ENCODE measurements around the gene FOXJ3. TPM values are rescaled to one million over a fixed set of nuclear protein-coding genes. Genes with fewer than 3 reads are reported as not detected.

Gene FOXJ3
- total and polyA plus RNA-seq, 4 donors: 5.3 to 16.8 (median 12.4) TPM

DNA sequence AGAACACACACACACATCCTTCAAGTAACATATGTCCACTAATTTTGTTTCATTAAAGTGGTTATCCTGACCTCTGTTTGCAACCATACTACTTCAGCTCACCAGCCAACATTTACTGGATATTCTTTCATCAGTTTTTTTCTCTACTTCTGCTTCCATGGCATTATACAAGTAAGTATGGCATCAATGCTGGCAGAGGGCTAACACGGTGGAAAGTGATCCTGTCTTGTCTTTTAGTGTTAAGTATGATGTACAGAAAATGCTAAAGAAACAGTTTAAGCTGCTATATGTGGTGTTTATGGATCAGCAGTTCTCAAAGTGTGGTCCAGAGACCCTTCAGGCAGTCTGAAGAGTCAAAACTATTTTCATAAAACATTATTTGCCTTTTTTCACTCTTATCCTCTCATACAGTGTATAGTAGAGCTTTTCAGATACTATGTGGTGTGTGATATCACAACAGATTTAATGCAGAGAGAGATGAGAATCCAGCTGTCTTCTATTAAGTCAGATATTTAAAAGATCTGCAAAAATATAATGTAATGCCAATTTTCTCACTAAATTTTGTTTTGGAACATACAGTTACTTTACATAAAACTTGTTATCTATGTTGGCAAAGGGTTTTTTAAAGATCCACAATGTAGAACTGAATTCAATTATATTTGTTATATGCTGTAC lies 46.6 kb downstream of the FOXJ3 start:
- DNase-seq (ENCODE audit: low spot score): no peak
- Histone ChIP-seq H3K4me1 (ENCODE audit: control insufficient read depth in 4 of 4, insufficient read depth in 4 of 4, low read length in 3 of 4) (no peaks in the 10 kb centered on the region), H3K4me3 (ENCODE audit: low read depth in 1 of 3, low read length in 3 of 3) (no peak overlapping the region), H3K27ac (ENCODE audit: low read depth in 1 of 2, low read length in 2 of 2) (no peak overlapping the region), H3K9ac (ENCODE audit: low read depth in 1 of 2, low read length in 2 of 2) (no peak overlapping the region), H3K36me3 (ENCODE audit: control insufficient read depth in 4 of 4, insufficient read depth in 3 of 4, low read depth in 1 of 4, low read length in 3 of 4) (no peaks in the 10 kb centered on the region), H3K27me3 (ENCODE audit: control insufficient read depth in 4 of 4, insufficient read depth in 4 of 4, low read length in 3 of 4) (no peaks in the 10 kb centered on the region), H3K9me3 (ENCODE audit: control insufficient read depth in 4 of 4, low read length in 3 of 4) (no peaks in the 10 kb centered on the region)
- no peak for TF ChIP-seq CTCF (IDR thresholded peaks at IDR 0.05; ENCODE audit: low read depth, low read length, missing input control)
- WGBS: 83% methylated on average over 1 of the region's 1 CpG

DNA sequence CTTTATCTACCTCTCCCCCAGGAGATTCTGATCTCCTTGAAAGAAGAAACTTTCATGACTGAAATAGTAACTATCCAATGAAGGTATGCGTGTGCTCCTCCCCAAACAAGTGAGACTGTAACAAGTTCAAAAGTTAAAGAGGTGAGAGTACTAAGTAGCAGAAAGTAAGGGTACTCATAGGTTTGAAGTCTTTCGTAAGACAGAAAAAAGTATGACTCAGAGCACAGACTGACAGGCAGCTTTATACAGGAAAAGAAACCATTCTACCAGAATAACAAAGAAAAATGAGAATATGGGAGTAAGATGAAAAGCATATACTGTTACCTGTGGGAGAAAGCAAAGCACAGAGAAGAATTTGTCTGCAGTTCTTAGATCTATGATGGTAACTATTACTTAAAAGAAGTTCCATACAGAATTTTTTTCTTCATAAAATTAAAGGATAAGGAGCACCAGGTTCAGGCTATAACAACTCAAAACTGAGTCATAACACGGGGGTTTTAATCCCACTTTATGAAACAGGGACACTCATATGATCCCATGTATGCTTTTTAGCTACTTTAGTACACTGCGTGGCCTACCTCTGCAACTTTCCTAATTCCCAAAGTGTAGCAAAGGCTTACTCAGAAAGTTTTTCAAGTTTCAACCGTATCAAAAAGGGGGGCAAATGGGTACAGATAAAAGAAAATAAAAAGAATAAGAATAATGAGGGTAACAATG lies 52.0 kb downstream of the FOXJ3 start:
- WGBS: 77% methylated on average over 5 of the region's 5 CpGs
- no peak overlapping the region for H3K9ac ChIP-seq (ENCODE audit: low read depth in 1 of 2, low read length in 2 of 2)
- H3K9me3 ChIP-seq (ENCODE audit: control insufficient read depth in 4 of 4, low read length in 3 of 4): no peaks in the 10 kb centered on the region
- H3K27ac ChIP-seq (ENCODE audit: low read depth in 1 of 2, low read length in 2 of 2): no peak overlapping the region
- H3K4me1 ChIP-seq (ENCODE audit: control insufficient read depth in 4 of 4, insufficient read depth in 4 of 4, low read length in 3 of 4): no peaks in the 10 kb centered on the region
- TF ChIP-seq RXRA (IDR thresholded peaks at IDR 0.05) (no peak), HNF4A (conservative IDR thresholded peaks at IDR 0.05) (no peak), JUND (IDR thresholded peaks at IDR 0.05) (no peak), RAD21 (IDR thresholded peaks at IDR 0.05) (no peak), YY1 (IDR thresholded peaks at IDR 0.05) (no peak), NR2F2 (IDR thresholded peaks at IDR 0.05) (no peak), MAX (IDR thresholded peaks at IDR 0.05) (no peak)
- TF ChIP-seq, protein P1, sequence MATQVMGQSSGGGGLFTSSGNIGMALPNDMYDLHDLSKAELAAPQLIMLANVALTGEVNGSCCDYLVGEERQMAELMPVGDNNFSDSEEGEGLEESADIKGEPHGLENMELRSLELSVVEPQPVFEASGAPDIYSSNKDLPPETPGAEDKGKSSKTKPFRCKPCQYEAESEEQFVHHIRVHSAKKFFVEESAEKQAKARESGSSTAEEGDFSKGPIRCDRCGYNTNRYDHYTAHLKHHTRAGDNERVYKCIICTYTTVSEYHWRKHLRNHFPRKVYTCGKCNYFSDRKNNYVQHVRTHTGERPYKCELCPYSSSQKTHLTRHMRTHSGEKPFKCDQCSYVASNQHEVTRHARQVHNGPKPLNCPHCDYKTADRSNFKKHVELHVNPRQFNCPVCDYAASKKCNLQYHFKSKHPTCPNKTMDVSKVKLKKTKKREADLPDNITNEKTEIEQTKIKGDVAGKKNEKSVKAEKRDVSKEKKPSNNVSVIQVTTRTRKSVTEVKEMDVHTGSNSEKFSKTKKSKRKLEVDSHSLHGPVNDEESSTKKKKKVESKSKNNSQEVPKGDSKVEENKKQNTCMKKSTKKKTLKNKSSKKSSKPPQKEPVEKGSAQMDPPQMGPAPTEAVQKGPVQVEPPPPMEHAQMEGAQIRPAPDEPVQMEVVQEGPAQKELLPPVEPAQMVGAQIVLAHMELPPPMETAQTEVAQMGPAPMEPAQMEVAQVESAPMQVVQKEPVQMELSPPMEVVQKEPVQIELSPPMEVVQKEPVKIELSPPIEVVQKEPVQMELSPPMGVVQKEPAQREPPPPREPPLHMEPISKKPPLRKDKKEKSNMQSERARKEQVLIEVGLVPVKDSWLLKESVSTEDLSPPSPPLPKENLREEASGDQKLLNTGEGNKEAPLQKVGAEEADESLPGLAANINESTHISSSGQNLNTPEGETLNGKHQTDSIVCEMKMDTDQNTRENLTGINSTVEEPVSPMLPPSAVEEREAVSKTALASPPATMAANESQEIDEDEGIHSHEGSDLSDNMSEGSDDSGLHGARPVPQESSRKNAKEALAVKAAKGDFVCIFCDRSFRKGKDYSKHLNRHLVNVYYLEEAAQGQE (IDR thresholded peaks at IDR 0.05): no peak
- DNase-seq (ENCODE audit: low spot score): no peak
- H3K4me3 ChIP-seq (ENCODE audit: low read depth in 1 of 3, low read length in 3 of 3): no peak overlapping the region
- no peaks in the 10 kb centered on the region for H3K36me3 ChIP-seq (ENCODE audit: control insufficient read depth in 4 of 4, insufficient read depth in 3 of 4, low read depth in 1 of 4, low read length in 3 of 4)
- no peaks in the 10 kb centered on the region for H3K27me3 ChIP-seq (ENCODE audit: control insufficient read depth in 4 of 4, insufficient read depth in 4 of 4, low read length in 3 of 4)

DNA sequence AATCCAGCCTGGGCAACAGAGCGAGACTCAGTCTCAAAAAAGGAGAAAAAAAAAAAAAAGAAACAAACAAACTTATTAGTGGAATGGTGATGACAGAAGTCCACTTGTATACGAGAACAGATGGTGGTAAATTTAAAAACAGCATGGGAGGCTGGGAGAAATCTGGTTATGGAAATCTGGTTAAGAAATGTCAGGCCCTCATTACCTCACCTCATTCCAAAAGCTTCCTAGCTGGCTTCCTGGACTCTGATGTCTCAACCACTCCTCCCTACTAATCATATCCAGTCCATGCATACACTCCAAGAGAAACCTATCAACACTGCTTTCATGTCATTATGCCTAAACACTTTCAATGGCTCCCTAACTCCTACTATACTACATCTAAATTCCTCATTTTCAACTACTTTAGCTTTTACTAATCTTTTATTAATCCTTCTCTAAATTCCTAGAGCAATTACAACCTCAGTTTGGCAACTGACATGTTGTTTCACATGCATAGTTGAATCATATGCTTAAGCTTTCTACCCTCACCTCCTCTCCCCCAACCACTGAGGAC lies 52.9 kb downstream of the FOXJ3 start:
- 94% methylated on average over 2 of the region's 2 CpGs for WGBS
- TF ChIP-seq HNF4G (IDR thresholded peaks at IDR 0.05) (no peak), JUND (IDR thresholded peaks at IDR 0.05) (no peak), HNF4A (conservative IDR thresholded peaks at IDR 0.05) (no peak), NR2F2 (IDR thresholded peaks at IDR 0.05) (no peak), RXRA (IDR thresholded peaks at IDR 0.05) (no peak)
- no peak overlapping the region for H3K4me3 ChIP-seq (ENCODE audit: low read depth in 1 of 3, low read length in 3 of 3)
- no peak for DNase-seq (ENCODE audit: low spot score)
- no peaks in the 10 kb centered on the region for H3K4me1 ChIP-seq (ENCODE audit: control insufficient read depth in 4 of 4, insufficient read depth in 4 of 4, low read length in 3 of 4)
- H3K27ac ChIP-seq (ENCODE audit: low read depth in 1 of 2, low read length in 2 of 2): no peak overlapping the region
- no peak overlapping the region for H3K9ac ChIP-seq (ENCODE audit: low read depth in 1 of 2, low read length in 2 of 2)
- no peaks in the 10 kb centered on the region for H3K9me3 ChIP-seq (ENCODE audit: control insufficient read depth in 4 of 4, low read length in 3 of 4)
- no peaks in the 10 kb centered on the region for H3K36me3 ChIP-seq (ENCODE audit: control insufficient read depth in 4 of 4, insufficient read depth in 3 of 4, low read depth in 1 of 4, low read length in 3 of 4)
- H3K27me3 ChIP-seq (ENCODE audit: control insufficient read depth in 4 of 4, insufficient read depth in 4 of 4, low read length in 3 of 4): no peaks in the 10 kb centered on the region
